OCI-LY7 (cell line): Measurements from ENCODE around the gene SFT2D2. TPM values are rescaled to one million over a fixed set of nuclear protein-coding genes. Genes with fewer than 3 reads are reported as not detected.

ENCODE experiments used
- BruUV-seq: library from RNA; stranded (reverse); fragments of 400-500 nt; replicated peaks from 2 replicates; lab custom pipeline; 2021; lab: Mats Ljungman, UMichigan
- CTCF ChIA-PET: fragments of 300-600 bp; sonication (Branson Sonifier 250); formaldehyde crosslinking; loops from one replicate; lab custom pipeline; 2022; ENCODE audit warnings: antibody characterized with exemption; ENCODE audit not compliant: unreplicated experiment; lab: Charles Lee
- POLR2A ChIA-PET: fragments of 300-600 bp; sonication (Branson Sonifier 250); formaldehyde crosslinking; loops from one replicate; lab custom pipeline; 2022; ENCODE audit warnings: antibody characterized with exemption; lab: Charles Lee
- DNase-seq: peaks from one replicate; pipeline ENCODE4 v3.0.0-alpha.2; 2015; ENCODE audit warnings: low spot score
- H2AFZ ChIP-seq: fragments of 200-600 bp; sonication (generic), shearing (Covaris generic); 2 replicates; pipeline ENCODE4 v1.6.1; 2014; ENCODE audit warnings: mild to moderate bottlenecking, antibody characterized with exemption, low read length, moderate library complexity
- H3K27ac ChIP-seq: fragments of 200-600 bp; sonication (generic); 2 replicates; pipeline ENCODE4 v1.5.1; 2014; ENCODE audit warnings: mixed run types, low read depth, mild to moderate bottlenecking, moderate library complexity, low read length, inconsistent platforms; ENCODE audit not compliant: poor library complexity, severe bottlenecking
- H3K36me3 ChIP-seq: fragments of 200-600 bp; sonication (generic); 2 replicates; pipeline ENCODE4 v1.6.1; 2014; ENCODE audit warnings: mild to moderate bottlenecking, antibody characterized with exemption, low read length, moderate library complexity, mixed read lengths; ENCODE audit not compliant: insufficient read depth
- H3K4me1 ChIP-seq: fragments of 200-600 bp; sonication (generic); 2 replicates; pipeline ENCODE4 v1.5.1; 2014; ENCODE audit warnings: mild to moderate bottlenecking, low read length; ENCODE audit not compliant: insufficient read depth, poor library complexity, severe bottlenecking
- H3K4me2 ChIP-seq: fragments of 200-600 bp; sonication (generic); 2 replicates; pipeline ENCODE4 v1.6.1; 2014; ENCODE audit warnings: mild to moderate bottlenecking, low read length
- H3K4me3 ChIP-seq: fragments of 200-600 bp; sonication (generic); 2 replicates; pipeline ENCODE4 v1.5.1; 2014; ENCODE audit warnings: mild to moderate bottlenecking, low read depth, low read length; ENCODE audit not compliant: poor library complexity, severe bottlenecking
- H3K79me2 ChIP-seq: fragments of 200-600 bp; sonication (generic); 2 replicates; pipeline ENCODE4 v1.6.1; 2016; ENCODE audit warnings: low read depth, mild to moderate bottlenecking, low read length, moderate library complexity, mixed read lengths; ENCODE audit not compliant: insufficient read depth
- H3K9me2 ChIP-seq: fragments of 200-600 bp; sonication (generic); 2 replicates; pipeline ENCODE4 v1.6.1; 2016; ENCODE audit warnings: mild to moderate bottlenecking, low read length, mixed read lengths; ENCODE audit not compliant: insufficient read depth
- H3K9me3 ChIP-seq: fragments of 200-600 bp; sonication (generic); 2 replicates; pipeline ENCODE4 v1.6.1; 2014; ENCODE audit warnings: mild to moderate bottlenecking, mixed run types, low read length, mixed read lengths
- H4K20me1 ChIP-seq: fragments of 200-600 bp; sonication (generic); 2 replicates; pipeline ENCODE4 v1.6.1; 2014; ENCODE audit warnings: mild to moderate bottlenecking, antibody characterized with exemption, low read length, moderate library complexity, mixed read lengths; ENCODE audit not compliant: insufficient read depth
- CTCF ChIP-seq: fragments of 200-600 bp; sonication (generic); conservative IDR thresholded peaks from 2 replicates; pipeline ENCODE4 v1.5.1; 2014; ENCODE audit warnings: mild to moderate bottlenecking, antibody characterized with exemption, low read length, moderate library complexity, mixed read lengths
- EZH2phosphoT487 ChIP-seq: fragments of 200-600 bp; sonication (generic); IDR thresholded peaks from 2 replicates; pipeline ENCODE4 v1.6.1; 2018; ENCODE audit warnings: low read depth, borderline replicate concordance, mild to moderate bottlenecking, mixed run types, antibody characterized with exemption, low read length, moderate library complexity, mixed read lengths
- intact Hi-C: fragments of 100-400 bp; cut with micrococcal nuclease; formaldehyde crosslinking; loops from one replicate; pipeline ENCODE4 v1.10.0; 2022; ENCODE audit not compliant: unreplicated experiment
- total RNA-seq, 2 experiments: library from RNA; depleted of rRNA in 1 of 2; stranded (reverse); fragments of >200 nt in 1 of 2; shearing (Covaris generic) in 1 of 2; gene quantifications; 2 replicates each; pipeline ENCODE4 v1.2.3, GENCODE V29; 2014 to 2022

SFT2D2 gene
- total RNA-seq, 2 experiments from 2014 or later: 22.3 to 50.0 TPM

DNA sequence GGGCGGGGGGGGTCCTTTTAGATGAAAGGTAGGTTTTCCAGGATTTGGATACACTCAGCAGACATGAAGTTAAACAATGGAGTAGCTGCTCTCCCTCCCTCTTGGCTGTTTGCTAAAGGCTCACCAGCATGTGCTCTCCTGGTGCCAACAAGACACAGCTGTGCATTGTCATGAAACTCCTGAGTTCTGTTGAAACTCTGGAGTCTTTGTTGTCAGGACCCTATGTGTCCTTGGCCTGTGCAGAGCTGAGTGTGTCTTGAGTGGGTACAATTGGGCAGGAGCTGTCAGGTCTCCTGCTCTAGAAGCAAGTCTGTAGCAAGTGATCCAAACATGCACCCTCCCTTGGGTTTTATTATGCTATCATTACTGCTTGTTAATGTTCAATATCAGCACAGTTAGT, 67.6 kb downstream of the SFT2D2 start:
- Histone ChIP-seq H3K27ac (no peak overlapping the region), H3K79me2 (no peaks in the 10 kb centered on the region), H4K20me1 (no peaks in the 10 kb centered on the region), H3K9me2 (no peaks in the 10 kb centered on the region), H3K4me1 (no peaks in the 10 kb centered on the region), H3K4me3 (no peak overlapping the region), H2AFZ (no peak overlapping the region), H3K36me3 (no peaks in the 10 kb centered on the region), H3K9me3 (no peaks in the 10 kb centered on the region), H3K4me2 (no peak overlapping the region)
- DNase-seq: no peak
- ChIA-PET POLR2A (interaction anchor here (0.5 kb wide), 1 partner anchor 130 kb away, joined by 3 read pairs; no protein-coding TSS in a partner anchor), CTCF (no interaction called here)
- no peak for TF ChIP-seq CTCF
- no peak for TF ChIP-seq EZH2phosphoT487
- intact Hi-C loops: no loop called here
- BruUV-seq: no TSS peak

DNA sequence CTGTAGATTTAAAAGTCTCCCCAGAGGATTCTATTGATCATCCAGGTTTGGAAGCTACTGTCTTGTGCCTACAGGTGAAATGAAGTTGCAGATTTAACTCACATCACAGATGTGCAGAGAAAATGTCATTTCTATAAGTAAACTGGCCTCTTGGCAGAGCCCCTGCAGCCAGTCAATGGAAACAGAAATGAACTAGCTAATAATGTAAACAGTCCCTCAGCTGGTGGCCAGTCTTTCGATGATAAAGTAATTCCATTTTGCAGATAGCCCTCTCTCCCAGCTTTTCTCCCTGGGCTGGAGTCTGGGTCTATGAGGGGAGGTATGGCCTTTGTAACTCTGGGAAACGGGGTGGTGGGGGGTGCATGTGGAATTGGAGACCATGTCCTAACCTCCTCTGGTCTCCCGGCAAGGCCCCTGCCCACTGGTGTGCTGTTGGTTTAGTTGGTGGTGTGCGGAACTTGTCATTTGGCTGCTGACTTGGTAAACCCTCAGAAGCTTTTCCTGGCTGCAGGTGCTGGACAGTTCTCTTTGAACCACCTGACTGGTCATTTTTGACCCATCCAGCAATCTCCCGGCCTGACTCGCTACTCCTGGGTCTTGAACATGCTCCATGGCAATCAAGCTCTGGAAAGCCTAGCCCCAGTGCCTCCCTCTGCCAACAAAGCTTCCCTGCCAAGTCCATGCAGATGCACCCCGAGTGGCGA, 69.8 kb downstream of the SFT2D2 start:
- TF ChIP-seq EZH2phosphoT487 (no peak), CTCF (no peak)
- H3K79me2 ChIP-seq: no peaks in the 10 kb centered on the region
- H3K27ac ChIP-seq: no peak overlapping the region
- no peak overlapping the region for H3K4me3 ChIP-seq
- DNase-seq: no peak
- no peak overlapping the region for H3K4me2 ChIP-seq
- no peaks in the 10 kb centered on the region for H3K9me2 ChIP-seq
- H2AFZ ChIP-seq: no peak overlapping the region
- H4K20me1 ChIP-seq: no peaks in the 10 kb centered on the region
- ChIA-PET POLR2A (interaction anchor here (0.6 kb wide), 1 partner anchor 1384 kb away, joined by 3 read pairs; no protein-coding TSS in a partner anchor), CTCF (no interaction called here)
- no TSS peak for BruUV-seq
- H3K36me3 ChIP-seq: no peaks in the 10 kb centered on the region
- H3K4me1 ChIP-seq: no peaks in the 10 kb centered on the region
- intact Hi-C loops: no loop called here
- H3K9me3 ChIP-seq: no peaks in the 10 kb centered on the region
